HUES64 (cell line): ENCODE results near the gene PPL.

ENCODE experiments used
- H3K27ac ChIP-seq: 2 replicates; pipeline ENCODE4 v1.7.0; 2013; ENCODE audit warnings: low read depth, low read length, inconsistent platforms
- H3K27me3 ChIP-seq: 2 replicates; pipeline ENCODE4 v1.6.1; 2013; ENCODE audit warnings: mild to moderate bottlenecking, low read length; ENCODE audit not compliant: insufficient read depth
- H3K36me3 ChIP-seq: 2 replicates; pipeline ENCODE4 v1.6.1; 2013; ENCODE audit warnings: mild to moderate bottlenecking, low read length; ENCODE audit not compliant: insufficient read depth
- H3K4me1 ChIP-seq: 2 replicates; pipeline ENCODE4 v1.6.1; 2013; ENCODE audit warnings: mild to moderate bottlenecking, low read length, moderate library complexity; ENCODE audit not compliant: insufficient read depth
- H3K4me3 ChIP-seq: 2 replicates; pipeline ENCODE4 v1.5.1; 2013; ENCODE audit warnings: mild to moderate bottlenecking, low read length, moderate library complexity
- H3K9ac ChIP-seq: 2 replicates; pipeline ENCODE4 v1.6.1; 2013; ENCODE audit warnings: mild to moderate bottlenecking, low read depth, low read length
- H3K9me3 ChIP-seq: 2 replicates; pipeline ENCODE4 v1.6.1; 2013; ENCODE audit warnings: low read depth, low read length; ENCODE audit not compliant: insufficient read depth
- WGBS: fragments of 150-250, 120-280 bp; methylation state at CpG from one replicate; pipeline ENCODE4 v1.1.7; 2013; ENCODE audit warnings: missing lambda C conversion rate; 5-methylcytosine and 5-hydroxymethylcytosine counted together

Gene PPL

DNA sequence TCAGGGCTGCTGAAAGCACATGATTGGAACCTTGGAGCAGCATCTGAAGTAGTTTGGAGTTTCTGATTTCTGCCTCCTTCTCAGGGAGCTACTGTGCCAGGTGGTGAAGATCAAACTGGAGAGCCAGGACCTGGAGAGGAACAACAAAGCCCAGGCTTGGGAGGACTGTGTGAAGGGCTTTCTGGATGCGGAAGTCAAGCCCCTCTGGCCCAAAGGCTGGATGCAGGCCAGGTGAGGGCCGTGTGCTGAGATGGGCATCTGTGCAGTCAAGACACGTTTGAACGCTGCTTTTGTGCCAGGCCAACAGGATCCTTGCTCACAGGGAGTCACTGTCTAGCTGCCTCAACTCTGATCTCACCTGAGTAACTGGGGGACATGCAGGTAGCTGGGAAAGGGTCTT lies 65.9 kb downstream of the PPL start:
- H3K4me3 ChIP-seq = no peak overlapping the region
- H3K27ac ChIP-seq = no peak overlapping the region
- H3K9me3 ChIP-seq = no peaks in the 10 kb centered on the region
- no peaks in the 10 kb centered on the region for H3K4me1 ChIP-seq
- WGBS = 96% methylated on average over 4 of the region's 4 CpGs
- no peaks in the 10 kb centered on the region for H3K27me3 ChIP-seq
- H3K36me3 ChIP-seq = peaks cover 72% of the 10 kb centered on the region
- no peak overlapping the region for H3K9ac ChIP-seq

- H3K27ac ChIP-seq = no peak overlapping the region
- H3K4me1 ChIP-seq = no peaks in the 10 kb centered on the region
- no peak overlapping the region for H3K4me3 ChIP-seq
- H3K27me3 ChIP-seq = no peaks in the 10 kb centered on the region
- 96% methylated on average over 21 of the region's 21 CpGs for WGBS
- H3K9ac ChIP-seq = no peak overlapping the region
- H3K36me3 ChIP-seq = peaks cover 64% of the 10 kb centered on the region
- no peaks in the 10 kb centered on the region for H3K9me3 ChIP-seq
These were observed 66.7 kb downstream of the PPL start for GRCh38 chr16:4870138-4870671.

DNA sequence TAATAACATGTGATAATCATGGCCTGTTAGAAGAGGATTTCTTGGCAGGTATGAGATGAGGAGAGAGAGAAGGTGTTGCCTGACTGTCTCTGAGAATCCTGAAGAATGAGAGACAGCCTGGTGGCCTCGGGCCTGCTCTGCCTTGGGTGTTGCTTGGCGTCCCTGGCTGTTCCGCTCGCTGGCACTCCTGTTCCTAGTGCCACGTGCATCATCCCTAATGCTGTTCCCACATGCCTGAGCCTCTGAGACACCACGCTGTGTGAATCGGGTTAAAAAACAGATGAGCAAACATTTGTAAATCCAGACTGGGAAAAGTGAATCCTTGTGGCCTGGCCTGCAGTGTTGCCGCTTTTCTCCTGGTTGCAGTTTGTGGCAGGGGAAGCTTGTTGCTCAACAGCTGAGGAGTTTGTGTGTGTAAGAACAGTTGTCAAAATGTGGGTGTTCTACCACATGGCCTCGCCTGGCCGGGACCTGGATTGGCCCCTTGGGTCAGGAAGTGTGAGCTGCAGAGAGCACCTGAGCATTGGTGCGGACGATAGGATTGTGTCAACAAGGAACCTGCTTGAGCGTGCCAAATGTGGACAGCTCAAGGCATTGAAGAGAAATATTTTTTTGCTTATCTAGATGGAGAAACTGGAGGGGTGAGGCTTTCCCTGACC lies 67.7 kb downstream of the PPL start:
- Histone ChIP-seq H3K9me3 (no peaks in the 10 kb centered on the region), H3K36me3 (peaks cover 62% of the 10 kb centered on the region), H3K27ac (no peak overlapping the region), H3K4me1 (no peaks in the 10 kb centered on the region), H3K9ac (no peak overlapping the region), H3K27me3 (no peaks in the 10 kb centered on the region), H3K4me3 (no peak overlapping the region)
- WGBS = 94% methylated on average over 13 of the region's 13 CpGs

DNA sequence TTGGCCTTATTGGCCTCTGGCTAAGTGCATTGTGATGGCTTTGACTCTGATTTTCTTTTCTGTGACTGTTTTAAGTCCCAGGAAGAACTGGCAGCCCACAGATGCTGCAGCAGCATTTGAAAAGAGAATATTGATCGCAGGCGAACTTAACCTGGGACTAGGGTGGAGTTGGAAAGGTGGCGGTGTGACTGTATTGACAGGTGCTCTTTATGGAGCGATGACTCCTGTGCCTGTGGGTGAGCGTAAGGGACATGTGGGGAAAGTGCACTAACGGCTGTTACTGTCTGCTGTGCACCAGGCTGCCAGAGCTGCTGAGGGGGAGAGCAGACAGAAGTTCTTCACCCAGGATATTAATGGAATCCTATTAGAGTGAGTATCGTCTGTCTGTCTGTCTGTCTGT lies 68.4 kb downstream of the PPL start:
- Histone ChIP-seq H3K4me3 (no peak overlapping the region), H3K4me1 (no peaks in the 10 kb centered on the region), H3K9me3 (no peaks in the 10 kb centered on the region), H3K27me3 (no peaks in the 10 kb centered on the region), H3K9ac (no peak overlapping the region), H3K36me3 (peaks cover 57% of the 10 kb centered on the region), H3K27ac (no peak overlapping the region)
- WGBS = 93% methylated on average over 7 of the region's 7 CpGs

DNA sequence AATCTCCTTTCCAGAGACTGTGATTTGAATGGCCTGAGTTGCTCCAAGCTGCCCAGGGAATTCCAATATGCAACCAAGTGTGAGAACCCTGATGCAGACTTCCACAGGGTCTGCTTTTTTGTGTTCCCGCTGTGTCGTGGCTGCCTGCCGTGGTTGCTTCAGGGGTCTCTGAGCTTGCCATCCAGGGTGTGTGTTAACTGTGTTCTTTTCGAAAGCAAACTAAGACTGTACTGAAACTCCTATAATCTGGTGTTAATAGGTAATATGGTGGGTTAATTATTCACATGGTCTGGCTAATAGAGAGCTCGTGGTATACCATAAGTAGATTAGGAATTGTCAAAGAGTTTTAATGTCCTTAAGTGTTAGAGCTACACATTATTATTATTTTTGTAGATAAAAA lies 68.9 kb downstream of the PPL start:
- no peak overlapping the region for H3K9ac ChIP-seq
- no peaks in the 10 kb centered on the region for H3K27me3 ChIP-seq
- H3K36me3 ChIP-seq = peaks cover 57% of the 10 kb centered on the region
- no peaks in the 10 kb centered on the region for H3K4me1 ChIP-seq
- no peaks in the 10 kb centered on the region for H3K9me3 ChIP-seq
- 94% methylated on average over 5 of the region's 5 CpGs for WGBS
- no peak overlapping the region for H3K4me3 ChIP-seq
- H3K27ac ChIP-seq = no peak overlapping the region

DNA sequence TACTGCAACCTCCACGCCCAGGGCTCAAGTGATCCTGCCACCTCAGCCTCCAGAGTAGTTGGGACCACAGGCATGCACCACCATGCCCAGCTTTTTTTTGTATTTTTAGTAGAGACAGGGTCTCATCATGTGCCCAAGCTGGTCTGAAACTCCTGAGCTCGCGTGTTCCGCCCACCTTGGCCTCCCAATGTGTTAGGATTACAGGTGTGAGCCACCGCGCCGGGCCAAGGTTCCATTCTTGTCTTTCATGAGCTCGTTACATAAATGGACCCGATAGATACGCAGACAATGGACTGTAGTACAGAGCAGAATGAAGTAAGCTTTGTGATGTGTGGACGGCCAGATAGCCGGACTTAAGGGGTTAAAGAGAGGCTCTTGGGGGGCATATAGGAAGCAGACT lies 70.4 kb downstream of the PPL start:
- H3K9me3 ChIP-seq = no peaks in the 10 kb centered on the region
- no peaks in the 10 kb centered on the region for H3K27me3 ChIP-seq
- no peaks in the 10 kb centered on the region for H3K4me1 ChIP-seq
- 96% methylated on average over 12 of the region's 12 CpGs for WGBS
- H3K36me3 ChIP-seq = peaks cover 60% of the 10 kb centered on the region
- H3K4me3 ChIP-seq = no peak overlapping the region
- H3K27ac ChIP-seq = no peak overlapping the region
- no peak overlapping the region for H3K9ac ChIP-seq

DNA sequence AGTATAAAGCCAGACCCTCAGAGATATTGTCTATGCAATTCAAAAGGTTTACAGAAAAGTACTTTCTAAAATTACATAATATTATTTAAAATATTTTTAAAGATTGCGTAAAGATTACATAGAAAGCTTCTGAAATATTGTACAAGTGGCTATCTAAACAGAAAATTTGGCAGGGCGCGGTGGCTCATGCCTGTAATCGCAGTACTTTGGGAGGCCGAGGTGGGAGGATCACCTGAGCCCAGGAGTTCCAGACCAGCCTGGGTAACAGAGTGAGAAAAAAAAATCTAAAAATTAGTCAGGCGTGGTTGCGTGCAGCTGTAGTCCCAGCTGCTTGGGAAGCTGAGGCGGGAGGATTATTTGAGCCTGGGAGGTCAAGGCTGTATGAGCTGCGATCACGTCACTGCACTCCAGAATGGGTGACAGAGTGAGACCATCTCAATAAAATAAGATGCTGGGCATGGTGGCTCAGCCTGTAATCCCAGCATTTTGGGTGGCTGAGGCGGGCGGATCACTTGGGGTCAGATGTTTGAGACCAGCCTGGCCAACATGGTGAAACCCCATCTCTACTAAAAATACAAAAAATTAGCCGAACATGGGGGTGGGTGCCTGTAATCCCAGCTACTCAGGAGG lies 71.6 kb downstream of the PPL start:
- Histone ChIP-seq H3K27ac (no peak overlapping the region), H3K27me3 (no peaks in the 10 kb centered on the region), H3K9me3 (no peaks in the 10 kb centered on the region), H3K4me1 (no peaks in the 10 kb centered on the region), H3K36me3 (peaks cover 61% of the 10 kb centered on the region), H3K4me3 (no peak overlapping the region), H3K9ac (no peak overlapping the region)
- 98% methylated on average over 13 of the region's 13 CpGs for WGBS

GRCh38 chr16:4864728-4865127 lies 72.2 kb downstream of the PPL start:
- H3K27me3 ChIP-seq = no peaks in the 10 kb centered on the region
- no peaks in the 10 kb centered on the region for H3K4me1 ChIP-seq
- H3K9me3 ChIP-seq = no peaks in the 10 kb centered on the region
- H3K4me3 ChIP-seq = no peak overlapping the region
- peaks cover 61% of the 10 kb centered on the region for H3K36me3 ChIP-seq
- no peak overlapping the region for H3K9ac ChIP-seq
- WGBS = 100% methylated on average over 1 of the region's 3 CpGs
- no peak overlapping the region for H3K27ac ChIP-seq

GRCh38 chr16:4862639-4863038 lies 74.3 kb downstream of the PPL start:
- Histone ChIP-seq H3K9me3 (no peaks in the 10 kb centered on the region), H3K4me3 (no peak overlapping the region), H3K36me3 (peaks cover 68% of the 10 kb centered on the region), H3K4me1 (no peaks in the 10 kb centered on the region), H3K27me3 (no peaks in the 10 kb centered on the region), H3K27ac (no peak overlapping the region), H3K9ac (no peak overlapping the region)
- WGBS = 95% methylated on average over 4 of the region's 5 CpGs

DNA sequence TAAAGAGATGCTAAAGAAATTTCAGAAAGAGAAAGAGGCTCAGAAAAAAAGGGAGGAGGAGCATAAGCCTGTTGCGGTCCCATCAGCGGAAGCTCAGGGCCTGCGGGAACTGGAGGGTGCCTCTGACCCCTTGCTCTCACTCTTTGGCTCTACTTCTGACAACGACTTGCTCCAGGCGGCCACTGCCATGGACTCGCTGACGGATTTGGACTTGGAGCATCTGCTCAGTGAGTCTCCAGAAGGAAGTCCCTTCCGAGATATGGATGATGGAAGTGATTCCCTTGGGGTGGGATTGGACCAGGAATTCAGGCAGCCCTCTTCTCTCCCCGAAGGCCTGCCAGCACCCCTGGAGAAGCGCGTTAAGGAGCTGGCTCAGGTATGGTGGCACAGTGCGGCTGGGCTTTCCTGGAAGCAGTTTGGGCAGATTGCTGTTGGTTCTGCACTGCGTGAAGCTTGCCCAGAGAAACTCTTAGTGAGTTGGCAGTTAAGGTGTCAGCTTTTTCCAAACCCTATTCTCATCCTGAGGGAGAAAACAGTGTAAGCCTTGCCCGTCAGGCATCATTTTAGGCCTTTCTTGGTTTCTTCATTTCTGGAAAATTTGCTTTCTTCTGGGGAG lies 76.1 kb downstream of the PPL start:
- no peak overlapping the region for H3K27ac ChIP-seq
- no peaks in the 10 kb centered on the region for H3K4me1 ChIP-seq
- H3K36me3 ChIP-seq = peaks cover 86% of the 10 kb centered on the region
- H3K9me3 ChIP-seq = no peaks in the 10 kb centered on the region
- 96% methylated on average over 14 of the region's 14 CpGs for WGBS
- H3K4me3 ChIP-seq = no peak overlapping the region
- no peak overlapping the region for H3K9ac ChIP-seq
- H3K27me3 ChIP-seq = no peaks in the 10 kb centered on the region

GRCh38 chr16:4859900-4860255 lies 77.1 kb downstream of the PPL start:
- H3K27ac ChIP-seq = no peak overlapping the region
- no peak overlapping the region for H3K4me3 ChIP-seq
- H3K9ac ChIP-seq = no peak overlapping the region
- H3K9me3 ChIP-seq = no peaks in the 10 kb centered on the region
- H3K36me3 ChIP-seq = peaks cover 94% of the 10 kb centered on the region
- no peaks in the 10 kb centered on the region for H3K4me1 ChIP-seq
- no peaks in the 10 kb centered on the region for H3K27me3 ChIP-seq
- 92% methylated on average over 10 of the region's 10 CpGs for WGBS
